H9 (cell line): Measurements from ENCODE around the gene C3orf20. TPM values are rescaled to one million over a fixed set of nuclear protein-coding genes. Genes with fewer than 3 reads are reported as not detected.

Experiments
- DNase-seq: peaks from one replicate; pipeline ENCODE4 v3.0.0-alpha.2; 2017
- H2AFZ ChIP-seq: one replicate; pipeline ENCODE4 v1.6.1; 2013; ENCODE audit warnings: mild to moderate bottlenecking, low read length, control low read depth, moderate library complexity
- H2AK5ac ChIP-seq: 2 replicates; pipeline ENCODE4 v1.6.1; 2013; ENCODE audit warnings: low read length, control low read depth, mixed read lengths; ENCODE audit not compliant: insufficient read length
- H2BK120ac ChIP-seq: one replicate; pipeline ENCODE4 v1.6.1; 2013; ENCODE audit warnings: low read depth, mild to moderate bottlenecking, low read length, control low read depth, inconsistent platforms; ENCODE audit not compliant: poor library complexity, severe bottlenecking
- H2BK12ac ChIP-seq: 2 replicates; pipeline ENCODE4 v1.6.1; 2013; ENCODE audit warnings: low read length, control low read depth, mixed read lengths, low read depth; ENCODE audit not compliant: insufficient read length
- H2BK15ac ChIP-seq: 2 replicates; pipeline ENCODE4 v1.6.1; 2013; ENCODE audit warnings: low read depth, low read length, control low read depth
- H2BK20ac ChIP-seq: one replicate; pipeline ENCODE4 v1.6.1; 2013; ENCODE audit warnings: low read depth, mild to moderate bottlenecking, low read length, control low read depth, inconsistent platforms; ENCODE audit not compliant: poor library complexity, severe bottlenecking
- H2BK5ac ChIP-seq: 2 replicates; pipeline ENCODE4 v1.6.1; 2013; ENCODE audit warnings: low read length, control low read depth, mixed read lengths; ENCODE audit not compliant: insufficient read length
- H3K14ac ChIP-seq: 2 replicates; pipeline ENCODE4 v1.6.1; 2013; ENCODE audit warnings: low read length, control low read depth; ENCODE audit not compliant: insufficient read depth
- H3K18ac ChIP-seq: 2 replicates; pipeline ENCODE4 v1.6.1; 2013; ENCODE audit warnings: low read depth, mild to moderate bottlenecking, mixed read lengths, low read length, control low read depth; ENCODE audit not compliant: insufficient read length
- H3K23ac ChIP-seq: 2 replicates; pipeline ENCODE4 v1.6.1; 2013; ENCODE audit warnings: low read length, control low read depth, mixed read lengths, low read depth; ENCODE audit not compliant: insufficient read length
- H3K23me2 ChIP-seq: 2 replicates; pipeline ENCODE4 v1.6.1; 2013; ENCODE audit warnings: low read depth, mild to moderate bottlenecking, mixed read lengths, low read length, control low read depth; ENCODE audit not compliant: insufficient read length, poor library complexity, severe bottlenecking
- H3K27ac ChIP-seq: 2 replicates; pipeline ENCODE4 v1.5.1; 2013; ENCODE audit warnings: low read length, control low read depth, mixed read lengths, low read depth; ENCODE audit not compliant: insufficient read length
- H3K27me3 ChIP-seq: 2 replicates; pipeline ENCODE4 v1.6.1; 2013; ENCODE audit warnings: low read length, control low read depth, inconsistent platforms; ENCODE audit not compliant: insufficient read depth
- H3K4ac ChIP-seq: 2 replicates; pipeline ENCODE4 v1.6.1; 2013; ENCODE audit warnings: low read depth, mild to moderate bottlenecking, control low read depth, inconsistent platforms, low read length, moderate library complexity
- H3K4me1 ChIP-seq: 2 replicates; pipeline ENCODE4 v1.6.1; 2013; ENCODE audit warnings: low read length, control low read depth, inconsistent platforms; ENCODE audit not compliant: insufficient read depth
- H3K4me2 ChIP-seq: 2 replicates; pipeline ENCODE4 v1.6.1; 2013; ENCODE audit warnings: low read length, control low read depth, mixed read lengths; ENCODE audit not compliant: insufficient read length, insufficient read depth
- H3K56ac ChIP-seq: 2 replicates; pipeline ENCODE4 v1.6.1; 2013; ENCODE audit warnings: low read depth, mild to moderate bottlenecking, mixed read lengths, low read length, control low read depth; ENCODE audit not compliant: insufficient read length
- H3K79me1 ChIP-seq: 2 replicates; pipeline ENCODE4 v1.6.1; 2013; ENCODE audit warnings: low read depth, mild to moderate bottlenecking, moderate library complexity, low read length, control low read depth, inconsistent platforms; ENCODE audit not compliant: insufficient read depth, poor library complexity, severe bottlenecking
- H3K79me2 ChIP-seq: 2 replicates; pipeline ENCODE4 v1.6.1; 2013; ENCODE audit warnings: low read length, control low read depth, inconsistent platforms; ENCODE audit not compliant: insufficient read depth
- H3K9ac ChIP-seq: 2 replicates; pipeline ENCODE4 v1.6.1; 2013; ENCODE audit warnings: low read length, control low read depth, mixed read lengths; ENCODE audit not compliant: insufficient read length; ENCODE audit errors: extremely low read depth
- H3K9me3 ChIP-seq: one replicate; pipeline ENCODE4 v1.6.1; 2013; ENCODE audit warnings: low read depth, low read length, inconsistent platforms; ENCODE audit not compliant: control insufficient read depth
- H3T11ph ChIP-seq: one replicate; pipeline ENCODE4 v1.6.1; 2013; ENCODE audit warnings: mild to moderate bottlenecking, low read length, control low read depth, inconsistent platforms
- H4K20me1 ChIP-seq: one replicate; pipeline ENCODE4 v1.6.1; 2013; ENCODE audit not compliant: control insufficient read depth, insufficient read length, insufficient read depth
- H4K5ac ChIP-seq: 2 replicates; pipeline ENCODE4 v1.6.1; 2013; ENCODE audit warnings: low read depth, mild to moderate bottlenecking, mixed read lengths, low read length, control low read depth; ENCODE audit not compliant: insufficient read length
- H4K8ac ChIP-seq: replicated peaks from 2 replicates; pipeline ENCODE4 v1.6.1; 2013; ENCODE audit warnings: low read length, control low read depth, mixed read lengths, low read depth; ENCODE audit not compliant: insufficient read length
- H4K91ac ChIP-seq: 2 replicates; pipeline ENCODE4 v1.6.1; 2013; ENCODE audit warnings: low read depth, mild to moderate bottlenecking, moderate library complexity, mixed read lengths, low read length, control low read depth; ENCODE audit not compliant: insufficient read length
- H3K27ac Mint-ChIP-seq, 3 experiments: 2 replicates in 2 of 3; 3 replicates in 1 of 3; pipeline ENCODE4 v1.8.0; 2020 to 2021; ENCODE audit warnings: mixed read lengths in 3 of 3, mild to moderate bottlenecking in 1 of 3, moderate library complexity in 1 of 3
- H3K27me3 Mint-ChIP-seq: 2 replicates; pipeline ENCODE4 v1.8.0; 2021; ENCODE audit warnings: low read depth, mild to moderate bottlenecking, moderate library complexity, mixed read lengths
- H3K36me3 Mint-ChIP-seq, 3 experiments: 2 replicates in 2 of 3; 3 replicates in 1 of 3; pipeline ENCODE4 v1.8.0; 2020 to 2021; ENCODE audit warnings: low read depth in 3 of 3, mixed read lengths in 3 of 3; ENCODE audit not compliant: insufficient read depth in 1 of 3
- H3K4me1 Mint-ChIP-seq, 2 experiments: 2 replicates each; pipeline ENCODE4 v1.8.0; 2020; ENCODE audit warnings: mixed read lengths in 2 of 2
- H3K4me3 Mint-ChIP-seq, 2 experiments: 2 replicates in 1 of 2; 3 replicates in 1 of 2; pipeline ENCODE4 v1.8.0; 2020 to 2021; ENCODE audit warnings: mild to moderate bottlenecking in 2 of 2, mixed read lengths in 2 of 2, moderate library complexity in 1 of 2
- H3K9me3 Mint-ChIP-seq, 2 experiments: 2 replicates in 1 of 2; 3 replicates in 1 of 2; pipeline ENCODE4 v1.8.0; 2020; ENCODE audit warnings: mild to moderate bottlenecking in 2 of 2, mixed read lengths in 2 of 2, moderate library complexity in 1 of 2
- WGBS: extraction: QIAGEN DNeasy Blood & Tissue Kit; methylation state at CpG from one replicate; pipeline ENCODE4 v1.1.7; 2013; ENCODE audit warnings: missing lambda C conversion rate, low lambda C conversion rate, mixed read lengths; ENCODE audit not compliant: insufficient read length; ENCODE audit errors: extremely low coverage; 5-methylcytosine and 5-hydroxymethylcytosine counted together
- total RNA-seq: library from RNA; stranded (reverse); gene quantifications from 2 replicates; pipeline ENCODE4 v1.2.1, GENCODE V29; 2021
- TF ChIP-seq, protein P1 (sequence below): fragments of 200-600 bp; sonication (generic); conservative IDR thresholded peaks from 3 replicates; pipeline ENCODE4 v1.8.0; 2021; ENCODE audit warnings: antibody characterized with exemption, mild to moderate bottlenecking

The C3orf20 gene
- total RNA-seq, 1 experiment from 2014 or later: not detected

DNA sequence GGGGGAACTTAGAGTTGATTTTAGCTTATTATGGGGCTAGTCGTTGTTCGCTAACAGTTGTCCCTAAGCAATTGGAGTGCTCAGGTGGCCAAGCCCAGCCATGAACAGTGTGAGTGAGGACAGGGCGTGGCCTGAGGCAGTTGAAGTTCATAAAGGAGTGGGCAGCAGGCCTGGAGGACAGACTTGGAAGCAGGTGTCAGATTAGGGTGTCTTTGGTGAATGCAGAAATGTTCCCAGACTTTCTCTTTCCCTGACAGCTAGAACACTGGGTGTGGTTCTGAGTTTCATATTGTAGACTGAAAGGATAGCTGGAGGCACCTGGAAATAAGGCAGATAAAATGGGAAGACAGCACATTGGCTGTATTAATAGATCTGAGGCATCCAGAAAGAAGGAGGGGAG, 84.0 kb downstream of the C3orf20 start:
- no peak overlapping the region for H3K23ac ChIP-seq
- no peaks in the 10 kb centered on the region for H3K23me2 ChIP-seq
- H2BK5ac ChIP-seq: no peak overlapping the region
- no peaks in the 10 kb centered on the region for H3K9me3 ChIP-seq
- Mint-ChIP-seq H3K9me3 (no peaks in the 10 kb centered on the region), H3K4me1 (peaks cover 0 to 4% of the 10 kb centered on the region in 2 experiments; a peak in 1 of 4 replicates), H3K4me3 (no peak overlapping the region), H3K27ac (no peak overlapping the region; a peak in 1 of 7 replicates), H3K27me3 (peaks cover 7% of the 10 kb centered on the region), H3K36me3 (no peaks in the 10 kb centered on the region)
- WGBS: no CpG with 5 or more reads among the region's 3 CpGs
- TF ChIP-seq, protein P1, sequence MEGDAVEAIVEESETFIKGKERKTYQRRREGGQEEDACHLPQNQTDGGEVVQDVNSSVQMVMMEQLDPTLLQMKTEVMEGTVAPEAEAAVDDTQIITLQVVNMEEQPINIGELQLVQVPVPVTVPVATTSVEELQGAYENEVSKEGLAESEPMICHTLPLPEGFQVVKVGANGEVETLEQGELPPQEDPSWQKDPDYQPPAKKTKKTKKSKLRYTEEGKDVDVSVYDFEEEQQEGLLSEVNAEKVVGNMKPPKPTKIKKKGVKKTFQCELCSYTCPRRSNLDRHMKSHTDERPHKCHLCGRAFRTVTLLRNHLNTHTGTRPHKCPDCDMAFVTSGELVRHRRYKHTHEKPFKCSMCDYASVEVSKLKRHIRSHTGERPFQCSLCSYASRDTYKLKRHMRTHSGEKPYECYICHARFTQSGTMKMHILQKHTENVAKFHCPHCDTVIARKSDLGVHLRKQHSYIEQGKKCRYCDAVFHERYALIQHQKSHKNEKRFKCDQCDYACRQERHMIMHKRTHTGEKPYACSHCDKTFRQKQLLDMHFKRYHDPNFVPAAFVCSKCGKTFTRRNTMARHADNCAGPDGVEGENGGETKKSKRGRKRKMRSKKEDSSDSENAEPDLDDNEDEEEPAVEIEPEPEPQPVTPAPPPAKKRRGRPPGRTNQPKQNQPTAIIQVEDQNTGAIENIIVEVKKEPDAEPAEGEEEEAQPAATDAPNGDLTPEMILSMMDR: no peak
- no peak for DNase-seq
- H3K79me1 ChIP-seq: no peaks in the 10 kb centered on the region
- H2BK12ac ChIP-seq: no peak overlapping the region
- H2BK15ac ChIP-seq: no peak overlapping the region
- H4K8ac ChIP-seq: no peak overlapping the region
- no peaks in the 10 kb centered on the region for H3K4me1 ChIP-seq
- no peak overlapping the region for H3K9ac ChIP-seq
- no peak overlapping the region for H3K4me2 ChIP-seq
- no peak overlapping the region for H2AFZ ChIP-seq
- H3K14ac ChIP-seq: no peak overlapping the region; the same call in 1 of the 2 replicates
- no peak overlapping the region for H3K56ac ChIP-seq
- no peak overlapping the region for H4K91ac ChIP-seq
- no peak overlapping the region for H3K4ac ChIP-seq
- H3K18ac ChIP-seq: no peak overlapping the region
- H3K79me2 ChIP-seq: no peaks in the 10 kb centered on the region
- no peaks in the 10 kb centered on the region for H3K27me3 ChIP-seq
- no peak overlapping the region for H3K27ac ChIP-seq
- no peak overlapping the region for H2BK20ac ChIP-seq
- no peak overlapping the region for H2BK120ac ChIP-seq
- no peak overlapping the region for H3T11ph ChIP-seq
- H2AK5ac ChIP-seq: no peak overlapping the region
- no peaks in the 10 kb centered on the region for H4K20me1 ChIP-seq
- no peak overlapping the region for H4K5ac ChIP-seq
